GM18868 (cell line): ENCODE measurements around the gene SULT1A2.
A peak's percentile ranks its signal among the peaks of the same experiment; 100 is the strongest.
"Not testable (repeated sequence)": the region's sequence is repeated elsewhere in the genome, so short reads cannot be mapped to it uniquely, and the experiment has no call there.

Experiments used
- ATAC-seq: cut with Tn5 transposase; IDR thresholded peaks from one replicate; pipeline ENCODE4 v1.9.1; 2021; ENCODE audit warnings: mild to moderate bottlenecking, moderate library complexity; ENCODE audit not compliant: unreplicated experiment

Gene SULT1A2

DNA sequence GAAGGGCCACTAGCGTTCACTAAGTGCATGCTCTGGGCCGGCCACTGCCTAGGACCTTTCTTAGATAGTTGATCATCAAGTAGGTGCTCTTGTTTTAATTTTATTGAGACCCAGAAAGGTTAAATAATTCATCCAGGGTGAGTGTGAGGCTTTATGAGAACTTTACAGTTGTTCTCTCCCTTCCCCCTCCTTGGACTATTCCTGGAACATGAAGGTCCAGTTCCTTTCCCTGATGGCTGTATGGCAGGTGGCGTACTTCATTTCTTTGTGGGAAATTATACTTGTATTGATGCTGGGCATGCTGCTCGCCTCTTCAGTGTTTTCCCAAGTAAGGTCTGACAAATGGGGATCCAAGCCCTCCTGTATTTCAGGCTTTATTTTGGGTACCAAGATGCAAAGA, 34.7 kb downstream of the SULT1A2 start:
- no peak for ATAC-seq

DNA sequence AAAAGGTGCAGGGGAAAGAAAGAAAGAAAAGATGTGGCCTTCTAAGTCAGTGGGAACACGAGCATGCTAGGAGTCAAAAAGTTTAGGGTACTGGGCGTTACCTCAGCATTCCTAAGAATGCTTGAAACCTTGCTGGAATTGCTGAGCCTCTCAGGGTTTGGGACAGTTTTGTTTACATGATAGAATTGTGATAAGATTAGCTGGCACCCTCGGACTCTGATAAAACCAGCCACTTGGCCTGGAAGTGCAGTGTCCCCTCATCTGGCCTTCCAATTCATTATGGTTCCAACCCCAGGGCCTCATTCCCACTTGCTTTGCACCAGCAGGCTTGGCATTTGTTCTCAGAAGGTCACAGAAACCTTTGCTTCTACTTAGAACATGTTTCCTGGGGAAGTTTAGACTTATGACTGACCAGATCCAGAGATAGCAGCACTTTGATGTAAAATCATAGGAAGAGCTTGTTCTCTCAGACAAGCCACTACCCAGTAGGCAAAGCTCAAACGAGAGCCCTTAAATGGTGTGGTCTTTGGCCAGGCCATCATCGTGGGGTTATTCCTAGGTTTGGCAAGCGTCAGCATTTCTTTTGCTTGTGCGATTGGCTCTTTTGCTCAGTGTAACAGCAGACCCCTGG, 35.2 kb downstream of the SULT1A2 start:
- ATAC-seq, result no peak

DNA sequence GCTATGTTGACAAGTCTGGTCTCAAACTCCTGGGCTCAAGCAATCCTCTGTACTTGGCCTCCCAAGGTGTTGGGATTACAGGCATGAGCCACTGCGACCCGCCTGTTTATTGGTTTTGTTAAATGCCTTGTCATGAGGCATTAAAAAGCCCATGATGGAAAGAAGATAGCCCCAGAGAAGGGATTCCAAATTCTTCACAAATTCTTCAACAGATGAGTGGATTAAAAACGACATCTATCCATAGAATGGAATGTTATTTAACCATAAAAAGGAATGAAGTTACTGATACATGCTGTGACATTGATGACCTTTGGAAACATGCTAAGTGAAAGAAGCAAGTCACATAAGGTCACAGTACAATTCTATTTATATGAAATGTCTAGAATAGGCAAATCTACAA, 38.4 kb downstream of the SULT1A2 start:
- no peak for ATAC-seq

DNA sequence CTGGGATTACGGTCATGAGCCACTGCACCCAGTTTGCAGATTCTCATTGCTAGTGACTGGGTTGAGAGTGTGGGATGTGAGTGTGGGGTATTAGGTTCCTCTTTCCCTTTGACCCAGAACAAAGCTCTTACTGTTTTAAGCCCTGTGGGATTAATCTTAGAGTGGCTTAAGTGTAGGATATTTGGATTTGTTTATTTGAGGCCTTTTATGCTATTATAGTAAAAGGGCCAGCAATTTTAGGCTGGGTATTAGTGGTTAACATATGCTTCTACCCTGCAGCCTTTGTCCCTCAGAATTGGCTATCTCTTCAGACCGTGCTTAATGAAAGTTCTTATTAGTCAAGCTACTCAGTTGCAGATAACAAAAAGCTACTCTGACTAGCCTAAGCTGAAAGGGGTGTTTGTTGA, 39.9 kb downstream of the SULT1A2 start:
- no peak for ATAC-seq

DNA sequence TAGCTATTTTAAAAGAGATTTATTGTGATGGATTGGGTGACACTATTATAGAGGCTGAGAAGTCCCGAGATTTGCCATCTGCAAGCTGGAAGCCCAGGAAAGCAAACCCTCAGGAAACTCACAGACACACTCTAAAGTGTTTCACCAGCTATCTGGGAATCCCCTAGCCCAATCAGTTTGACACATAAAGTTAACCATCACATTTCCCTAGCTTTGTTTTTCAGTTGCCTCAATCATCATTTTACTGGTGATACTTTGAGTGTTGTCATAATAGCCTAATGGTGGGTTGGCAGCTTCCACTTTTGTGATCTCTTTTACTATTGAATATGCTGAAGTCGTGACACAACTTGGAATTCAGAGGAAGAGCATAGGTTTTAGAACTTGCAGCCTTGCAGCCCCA, 41.3 kb downstream of the SULT1A2 start:
- ATAC-seq, result no peak

DNA sequence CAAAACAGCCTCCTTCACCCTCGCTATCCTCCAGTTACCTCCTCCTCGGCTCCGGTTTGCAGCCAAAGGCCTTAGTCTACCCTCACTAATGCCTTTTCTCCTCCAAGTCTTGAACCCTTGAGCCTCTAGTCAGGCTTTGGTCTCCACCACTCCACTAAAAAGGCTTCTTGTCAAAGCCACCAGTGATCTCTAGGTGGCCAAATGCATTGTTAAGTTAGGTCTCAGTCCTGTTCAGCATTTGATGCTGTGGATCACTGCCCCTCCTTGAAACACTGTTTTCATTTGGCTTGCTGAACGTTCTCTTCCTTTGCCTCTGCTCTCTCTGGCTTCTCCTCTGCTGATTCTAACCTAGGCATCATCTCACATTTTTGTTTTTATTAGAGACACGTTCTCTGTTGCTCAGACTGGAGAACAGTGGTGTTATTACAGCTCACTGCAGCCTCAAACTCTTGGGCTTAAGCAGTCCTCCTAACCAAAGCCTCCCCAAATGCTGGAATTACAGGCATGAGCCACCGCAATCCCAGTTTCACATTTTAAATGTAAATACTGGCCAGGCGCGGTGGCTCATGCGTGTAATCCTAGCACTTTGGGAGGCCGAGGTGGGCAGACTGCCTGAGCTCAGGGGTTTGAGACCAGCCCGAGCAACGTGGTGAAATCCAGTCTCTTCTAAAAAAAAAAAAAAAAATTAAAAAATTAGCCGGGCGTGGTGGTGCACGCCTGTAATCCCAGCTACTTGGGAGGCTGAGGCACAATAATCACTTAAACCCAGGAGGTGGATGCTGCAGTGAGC, 42.0 kb downstream of the SULT1A2 start:
- ATAC-seq, result no peak

DNA sequence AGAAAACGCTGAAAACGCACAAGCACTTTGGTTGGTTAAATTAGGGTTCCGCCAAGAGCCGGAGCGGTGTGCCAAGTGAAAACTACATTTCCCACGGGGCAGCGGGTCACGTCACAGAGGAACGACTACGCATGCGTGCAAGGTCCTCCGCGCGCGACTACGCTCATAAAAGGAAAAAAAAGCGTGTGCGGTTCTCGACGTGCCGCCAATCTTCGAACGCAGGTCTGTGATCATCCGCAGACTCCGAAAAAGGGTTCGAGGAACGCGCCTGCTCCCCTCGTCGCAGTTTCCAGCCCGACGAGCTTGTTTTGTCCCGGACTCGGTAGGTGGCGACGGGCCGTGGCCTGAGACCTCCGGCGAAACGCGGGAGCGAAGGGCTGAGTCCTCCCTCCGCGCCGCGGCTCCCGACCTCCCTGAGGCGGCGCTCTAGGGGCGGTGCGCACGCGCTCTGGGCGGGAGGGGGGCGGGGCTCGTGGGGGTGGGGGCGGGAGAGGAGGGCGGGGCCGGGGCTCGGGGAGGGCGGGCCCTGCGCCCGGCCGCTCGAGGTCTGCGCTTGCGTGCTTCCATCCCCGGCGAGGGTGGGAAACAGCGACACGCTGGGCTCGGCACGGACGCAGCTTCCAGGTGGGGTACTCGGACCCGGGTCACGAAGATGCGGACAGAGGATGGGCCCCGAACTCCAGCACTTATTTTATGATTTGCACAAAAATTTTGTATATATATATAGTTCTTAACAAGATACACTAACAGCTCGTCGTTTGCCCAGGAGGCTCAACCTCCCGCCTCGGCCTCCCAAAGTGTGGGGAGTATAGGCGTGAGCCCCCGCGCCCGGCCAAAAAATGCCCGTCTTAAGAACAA, 42.8 kb downstream of the SULT1A2 start, which contains the start of gene SGF29:
SGF29 (plus strand) TSS at position 145 of the 858 bp plus-strand sequence. CDS start 27,150 bp downstream, outside the sequence.
- ATAC-seq, result peak; percentile 75

DNA sequence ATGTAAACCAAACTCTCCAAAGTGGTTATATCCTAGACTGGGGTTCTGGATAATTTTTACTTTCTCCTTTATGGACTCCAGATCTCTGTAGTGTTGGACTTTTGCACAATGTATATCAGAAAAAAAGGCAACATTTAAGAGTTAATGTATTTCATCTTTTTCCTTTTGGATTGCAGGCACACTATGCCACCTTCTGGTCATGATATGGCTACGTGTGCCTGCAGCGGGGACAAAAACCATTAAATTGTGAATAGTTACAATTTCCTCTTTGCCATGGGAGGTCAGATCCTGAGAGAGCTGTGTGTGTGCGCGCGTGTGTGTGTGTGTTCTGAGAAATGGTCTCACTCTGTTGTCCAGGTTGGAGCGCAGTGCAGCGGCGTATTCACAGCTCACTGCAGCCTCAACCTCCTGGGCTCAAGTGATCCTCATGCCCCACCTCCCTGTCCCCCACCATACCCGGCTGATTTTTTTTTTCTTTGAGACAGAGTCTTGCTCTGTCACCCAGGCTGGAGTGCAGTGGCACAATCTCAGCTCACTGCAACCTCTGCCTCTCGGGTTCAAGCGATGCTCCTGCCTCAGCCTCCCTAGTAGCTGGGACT, 47.5 kb downstream of the SULT1A2 start:
- no peak for ATAC-seq

DNA sequence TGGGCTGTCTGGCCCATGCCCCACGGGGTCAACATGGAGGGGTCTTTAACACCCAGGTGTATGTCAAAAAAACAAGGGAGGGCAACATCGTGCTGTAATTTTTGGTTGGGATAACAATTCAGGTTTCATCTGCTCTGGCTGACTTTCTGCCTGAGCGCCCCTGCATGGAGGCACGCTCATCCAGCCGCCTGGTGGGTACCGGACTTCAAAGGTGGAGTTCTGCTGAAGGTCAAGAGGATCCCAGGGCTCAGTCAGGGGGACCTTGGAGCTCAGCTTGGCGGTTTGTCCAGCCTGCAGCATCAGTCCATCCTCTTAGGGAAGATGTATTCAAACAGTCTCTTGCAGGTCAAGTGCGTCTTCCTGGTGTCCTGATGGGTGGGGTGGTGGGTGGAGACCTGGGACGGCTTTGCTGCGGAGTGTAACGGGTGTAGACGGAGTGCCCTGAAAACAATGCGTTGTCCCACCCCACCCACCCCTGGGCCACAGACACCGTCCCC, 48.5 kb downstream of the SULT1A2 start:
- ATAC-seq, result no peak

DNA sequence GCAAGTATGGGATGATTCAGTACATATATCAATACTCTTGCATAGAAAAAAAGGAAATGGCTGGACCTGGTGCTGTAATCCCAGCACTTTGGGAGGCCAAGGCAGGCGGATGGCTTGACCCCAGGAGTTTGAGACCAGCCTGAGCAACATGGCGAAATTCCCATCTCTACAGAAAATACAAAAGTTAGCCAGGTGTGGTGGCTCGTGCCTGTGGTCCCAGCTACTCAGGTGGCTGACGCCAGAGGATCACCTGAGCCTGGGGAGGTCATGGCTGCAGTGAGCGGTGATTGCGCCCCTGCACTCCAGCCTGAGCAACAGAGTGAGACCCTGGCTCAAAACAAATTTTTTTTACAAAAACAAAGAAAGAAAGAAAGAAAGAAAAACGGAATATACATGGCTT, 50.2 kb downstream of the SULT1A2 start:
- no peak for ATAC-seq

DNA sequence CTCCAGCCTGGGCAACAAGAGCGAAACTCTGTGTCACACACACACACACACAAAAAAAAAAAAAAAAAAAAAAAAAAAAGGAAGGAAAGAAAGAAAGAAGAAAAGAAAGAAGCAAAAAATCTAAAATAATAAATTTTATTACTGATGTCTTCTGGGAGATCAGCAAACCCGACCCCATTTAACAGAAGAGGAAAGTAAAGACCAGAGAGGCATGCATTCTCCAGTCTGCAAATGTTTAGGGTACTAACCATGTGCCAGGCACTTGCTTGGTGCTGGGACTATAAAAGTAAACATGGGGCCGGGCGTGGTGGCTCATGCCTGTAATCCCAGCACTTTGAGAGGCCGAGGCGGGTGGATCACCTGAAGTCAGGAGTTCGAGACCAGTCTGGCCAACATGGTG, 50.9 kb downstream of the SULT1A2 start:
- ATAC-seq, result not testable (repeated sequence)

DNA sequence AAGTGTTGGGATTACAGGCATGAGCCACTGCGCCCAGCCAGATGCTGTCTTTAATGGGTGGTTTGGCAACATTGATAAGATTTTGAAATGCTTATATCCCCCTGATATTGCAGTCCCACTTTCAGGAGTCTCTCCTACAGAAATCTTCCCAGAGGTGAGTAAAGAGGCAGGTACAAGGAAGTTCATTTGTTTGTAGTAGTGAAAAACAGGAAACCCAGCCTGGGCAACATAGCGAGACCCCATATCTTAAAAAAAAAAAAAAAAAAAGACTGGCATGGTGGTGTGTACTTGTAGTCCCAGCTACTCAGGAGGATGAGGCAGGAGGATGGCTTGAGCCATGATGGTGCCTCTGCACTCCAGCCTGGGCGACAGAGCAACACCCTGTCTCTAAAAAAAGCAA, 51.9 kb downstream of the SULT1A2 start:
- no peak for ATAC-seq

DNA sequence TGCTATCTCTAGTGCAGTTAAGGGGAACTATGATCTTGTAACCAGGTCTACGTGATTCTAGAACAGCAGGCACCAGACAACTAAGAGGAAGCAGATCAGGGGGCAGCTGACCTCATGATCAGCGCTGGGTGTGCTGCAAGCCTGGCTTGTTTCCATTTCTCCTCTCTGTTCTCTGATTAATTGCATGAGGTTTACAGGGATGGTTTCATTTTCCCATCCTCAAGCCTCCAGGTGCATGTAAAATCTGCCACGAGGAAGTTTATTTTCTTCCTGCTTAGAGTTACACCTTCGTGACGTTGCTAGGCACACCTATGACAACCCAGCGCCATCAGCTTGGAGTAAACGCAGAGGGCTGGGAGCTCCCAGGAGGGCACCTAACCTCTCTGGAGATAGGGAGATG, 53.8 kb downstream of the SULT1A2 start:
- no peak for ATAC-seq

DNA sequence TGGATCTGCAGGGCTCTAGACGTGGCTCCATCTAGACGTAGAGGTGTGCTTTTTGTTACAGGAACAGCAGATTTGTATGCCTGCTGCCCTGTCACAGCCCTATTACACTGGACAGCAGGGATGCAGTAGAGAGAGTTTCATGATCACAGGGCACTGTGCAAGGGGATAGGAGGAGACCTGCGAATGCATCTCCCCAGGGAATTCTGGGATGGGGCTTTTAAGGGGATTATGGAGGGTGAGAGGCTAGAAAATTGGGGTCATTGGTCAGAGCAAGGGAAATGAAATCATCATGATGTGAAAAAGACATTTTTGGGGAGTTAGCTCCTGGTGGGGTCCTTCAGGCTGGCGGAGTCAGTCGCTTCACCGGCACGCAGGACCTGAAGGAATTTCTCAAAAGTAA, 54.2 kb downstream of the SULT1A2 start:
- ATAC-seq, result no peak
